Activated effector memory CD4-positive, alpha-beta T cell treated with Interleukin-2 at 50 U/mL for 16 hours (primary cell): ENCODE measurements around the gene STC2.
A peak's percentile ranks its signal among the peaks of the same experiment; 100 is the strongest.
"Not testable (repeated sequence)": the region's sequence is repeated elsewhere in the genome, so short reads cannot be mapped to it uniquely, and the experiment has no call there.

Experiments
- DNase-seq: peaks from one replicate; pipeline ENCODE4 v3.0.0-alpha.2; 2020

The STC2 gene

DNA sequence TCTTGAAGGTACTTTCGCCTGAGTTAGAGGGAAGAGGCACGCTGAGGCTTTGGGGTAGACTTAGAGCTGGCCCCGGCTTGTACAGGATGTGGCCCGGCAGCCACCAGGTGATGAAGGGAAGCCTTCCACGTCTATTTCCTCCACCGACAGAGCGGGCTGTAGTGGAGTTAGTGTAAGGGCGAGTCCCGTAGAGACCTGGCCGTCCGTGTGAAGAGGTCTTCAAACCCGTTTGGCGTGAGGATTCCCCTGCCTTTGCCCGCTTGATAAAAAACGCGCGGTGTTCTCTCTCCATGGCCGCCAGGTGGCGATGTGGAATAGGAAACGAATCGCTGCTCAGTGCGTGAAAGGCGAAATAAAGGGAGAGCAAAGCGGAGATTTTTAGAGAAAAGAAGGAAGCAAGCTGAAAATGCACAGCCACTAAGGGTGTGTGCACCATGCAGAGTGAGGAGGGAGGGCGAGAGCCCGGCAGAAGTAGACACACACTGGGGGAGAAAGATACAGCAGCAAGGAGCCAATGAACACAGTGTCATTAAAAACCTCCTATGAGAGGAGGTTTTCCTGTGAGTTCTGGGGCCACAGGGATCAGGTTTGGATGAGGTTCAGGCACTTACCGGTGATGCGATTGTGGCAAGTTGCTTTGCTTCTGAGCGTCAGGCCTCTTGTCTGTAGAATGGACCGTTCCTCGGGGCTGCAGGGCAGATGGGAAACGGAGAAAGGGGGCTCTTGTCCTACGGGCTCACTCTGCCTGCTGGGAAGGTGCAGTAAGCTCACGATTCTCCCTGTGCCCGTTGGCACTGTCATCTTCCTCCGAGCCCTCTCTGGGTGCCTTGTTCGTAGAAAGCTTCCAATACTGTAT lies 34.2 kb downstream of the STC2 start:
- DNase-seq: peak; percentile 31

DNA sequence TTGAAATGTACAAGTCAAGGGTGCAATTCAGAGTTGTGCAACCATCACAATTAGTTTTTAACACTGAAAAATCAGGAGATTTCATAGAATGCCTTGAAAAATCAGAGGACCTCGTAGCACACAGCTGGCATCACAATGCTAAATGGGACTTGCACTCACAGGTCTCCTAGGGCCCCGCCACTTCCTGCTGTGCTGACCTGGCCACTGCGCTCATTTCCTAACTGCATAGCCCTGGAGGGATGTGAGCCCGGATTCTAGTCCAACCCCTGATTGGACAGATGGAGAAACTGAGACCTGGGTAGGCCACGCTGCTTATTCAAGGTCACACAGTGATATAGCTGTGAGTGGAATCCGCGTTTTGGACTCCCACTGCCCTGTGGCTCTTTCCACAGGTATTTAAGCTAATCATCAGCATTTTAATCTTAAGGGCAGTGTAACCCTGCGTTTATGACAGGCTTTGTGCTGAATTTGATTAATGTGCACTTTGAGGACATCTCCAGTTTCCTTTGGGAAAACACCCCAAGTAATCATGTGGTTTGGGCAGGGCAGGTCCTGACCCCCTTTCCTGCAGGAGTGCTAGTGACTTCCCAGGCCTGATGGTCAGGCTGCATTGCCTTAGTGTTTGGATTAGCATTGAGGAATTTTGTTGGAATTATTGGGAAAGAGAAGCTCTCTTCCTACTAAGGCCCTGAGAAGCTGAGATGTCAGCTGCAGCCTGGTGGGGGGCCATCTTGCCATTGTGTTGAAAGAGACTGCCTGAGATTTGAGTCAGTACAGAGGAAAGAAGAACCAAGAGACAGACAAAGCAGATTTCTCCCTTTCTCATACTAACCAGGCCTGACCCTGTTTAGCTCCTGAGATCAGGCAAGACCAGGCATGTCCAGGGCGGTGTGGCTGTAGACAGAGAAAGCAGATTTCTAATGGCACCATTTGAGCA lies 36.2 kb downstream of the STC2 start:
- DNase-seq: no peak

DNA sequence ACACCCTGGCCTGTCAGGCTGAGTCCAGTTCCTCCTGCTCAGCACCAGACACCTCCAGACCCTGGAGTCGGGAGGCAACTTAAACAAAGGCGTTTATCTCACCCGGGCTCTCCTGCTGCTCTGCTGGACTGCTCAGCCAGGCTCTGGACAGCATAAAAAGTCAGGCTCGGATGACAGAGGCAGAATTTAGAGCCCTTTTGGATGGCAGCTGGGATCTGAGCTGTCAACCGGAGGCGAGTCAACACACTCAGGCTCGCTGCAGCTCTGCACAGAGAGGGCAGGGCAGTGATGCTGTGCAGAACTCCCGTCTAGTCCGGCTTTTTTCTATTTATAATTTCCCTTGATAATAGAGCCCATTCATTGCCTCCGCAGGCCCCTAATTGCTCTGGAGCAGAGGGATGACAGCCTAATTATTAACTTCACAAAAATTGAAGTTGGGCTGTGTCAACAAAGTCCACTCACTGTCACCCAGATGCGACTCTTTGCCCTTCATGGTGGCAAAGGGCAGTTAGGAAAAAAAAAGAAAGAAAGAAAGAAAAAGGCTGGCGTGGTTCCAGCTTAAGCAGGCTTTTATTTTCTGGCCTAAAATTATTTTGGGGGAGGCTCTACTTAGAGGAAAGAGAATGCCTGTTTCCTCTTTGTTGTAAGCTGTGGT lies 37.6 kb downstream of the STC2 start:
- DNase-seq: no peak

DNA sequence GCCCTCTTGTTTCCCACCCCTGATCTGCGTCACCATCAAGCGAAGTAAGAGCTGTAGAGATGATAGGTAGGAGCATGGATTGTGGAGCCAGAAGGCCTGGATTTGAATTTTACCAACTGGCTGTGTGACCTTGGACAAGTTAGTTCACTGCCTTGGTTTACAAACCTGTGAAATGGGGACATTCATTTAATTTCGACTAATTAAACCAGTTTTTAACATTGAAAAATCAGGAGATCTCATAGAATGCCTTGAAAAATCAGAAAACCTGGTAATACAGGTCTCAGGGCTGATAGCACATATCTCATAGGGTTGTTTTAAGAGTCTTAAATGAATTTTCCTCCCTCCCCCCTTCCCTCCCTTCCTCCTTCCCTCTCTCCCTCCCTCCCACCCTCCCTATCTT lies 38.8 kb downstream of the STC2 start:
- no peak for DNase-seq

DNA sequence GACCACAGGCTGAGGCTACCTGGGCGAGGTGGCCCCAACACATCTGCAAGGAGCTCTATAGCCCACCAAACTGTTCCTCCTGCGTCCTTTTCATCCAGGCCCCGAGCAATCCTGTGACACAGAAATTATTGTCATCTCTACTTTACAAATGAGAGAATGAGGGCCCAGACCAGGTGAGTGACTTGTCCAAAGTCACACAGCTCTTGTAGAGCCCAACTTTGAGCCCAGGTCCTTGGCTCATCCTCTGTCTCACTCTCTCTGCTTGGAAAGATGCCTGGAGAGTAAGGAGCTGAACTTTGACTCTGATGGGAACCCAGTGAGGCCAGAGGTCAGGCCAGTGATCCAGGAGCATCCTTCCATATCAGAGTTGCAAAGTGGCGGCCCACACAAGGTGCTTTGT lies 39.6 kb downstream of the STC2 start:
- no peak for DNase-seq

DNA sequence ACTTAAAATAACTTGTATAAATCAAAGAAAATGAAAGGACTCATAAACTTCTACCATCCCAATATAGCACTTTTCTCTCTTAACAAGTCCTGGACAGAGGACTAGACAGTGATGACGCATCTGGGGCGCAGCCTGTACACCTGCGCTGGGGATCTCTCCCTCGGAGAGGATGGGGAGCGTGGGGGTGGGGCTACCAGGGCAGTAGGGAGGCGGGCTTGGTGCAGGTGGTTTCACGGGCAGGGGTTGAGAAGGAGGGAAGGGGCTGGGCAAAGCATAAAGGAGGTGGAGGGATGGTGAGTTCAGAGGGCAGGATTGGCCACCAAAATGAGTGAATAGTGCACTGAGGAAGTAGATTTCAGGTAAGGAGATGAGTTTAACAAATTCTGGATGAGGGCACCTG lies 41.1 kb downstream of the STC2 start:
- DNase-seq: no peak

DNA sequence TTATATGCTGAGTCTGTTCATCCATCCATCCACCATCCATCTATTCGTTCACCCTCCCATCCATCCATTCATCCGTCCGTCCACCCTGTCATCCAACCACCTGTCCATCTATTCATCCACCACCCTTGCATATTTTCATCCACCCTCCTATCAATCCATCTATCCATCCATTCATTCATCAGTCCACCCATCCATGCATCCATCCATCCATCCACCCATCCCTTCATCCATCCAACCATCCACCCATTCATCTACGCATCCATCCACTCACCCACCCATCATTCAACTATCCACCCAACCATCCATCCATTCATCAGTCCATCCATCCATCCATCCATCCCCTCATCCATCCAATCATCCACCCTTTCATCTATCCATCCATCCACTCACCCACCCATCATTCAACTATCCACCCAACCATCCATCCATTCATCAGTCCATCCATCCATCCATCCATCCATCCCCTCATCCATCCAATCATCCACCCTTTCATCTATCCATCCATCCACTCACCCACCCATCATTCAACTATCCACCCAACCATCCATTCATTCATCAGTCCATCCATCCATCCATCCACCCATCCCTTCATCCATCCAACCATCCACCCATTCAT lies 43.8 kb downstream of the STC2 start:
- not testable (repeated sequence) for DNase-seq

DNA sequence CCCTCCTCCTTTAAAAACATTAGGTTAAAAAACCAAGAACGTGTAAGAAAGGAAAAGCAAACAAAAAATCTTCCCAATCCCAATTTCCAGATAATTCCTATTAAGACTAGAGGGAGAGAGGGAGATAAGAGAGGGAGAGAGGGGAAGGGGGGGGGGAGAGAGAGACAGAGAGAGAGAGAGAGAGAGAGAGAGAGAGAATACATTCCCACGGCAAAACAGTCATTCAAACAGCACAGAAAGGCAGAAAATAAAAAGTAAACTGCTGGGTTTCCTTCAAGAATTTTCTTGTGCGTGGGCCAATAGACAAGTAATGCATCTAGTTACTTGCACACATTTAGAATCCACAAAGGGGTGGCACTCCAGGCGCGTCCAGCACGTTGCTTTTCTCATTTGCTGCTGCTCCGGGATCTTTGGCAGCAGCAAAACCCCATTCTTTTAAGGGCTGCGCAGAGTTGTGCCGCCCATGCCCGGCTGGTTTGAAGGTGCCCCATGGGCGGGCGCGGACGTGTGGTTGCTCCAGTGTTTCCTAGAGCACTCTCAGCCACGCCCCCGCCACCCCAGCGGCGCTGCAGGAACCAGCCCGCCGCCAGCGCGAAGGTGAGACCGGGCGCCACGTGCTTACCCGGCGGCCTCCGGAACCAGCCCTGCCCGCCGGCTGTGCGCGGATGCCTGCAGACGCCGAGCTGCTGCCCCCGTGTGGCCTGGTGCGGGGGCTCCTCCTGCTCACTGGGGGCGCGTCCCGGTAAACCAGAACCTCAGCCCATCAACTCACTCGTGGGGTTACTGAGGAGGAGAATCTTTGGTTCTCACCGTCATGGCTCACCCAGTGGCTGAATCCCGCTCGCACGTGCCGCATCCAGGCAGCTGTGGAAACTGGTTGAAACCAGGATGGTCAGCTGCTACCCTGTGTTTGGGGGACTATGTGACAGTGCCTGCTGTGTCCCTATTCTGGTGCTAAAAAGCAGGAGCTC lies 44.6 kb downstream of the STC2 start:
- peak; percentile 26 for DNase-seq

DNA sequence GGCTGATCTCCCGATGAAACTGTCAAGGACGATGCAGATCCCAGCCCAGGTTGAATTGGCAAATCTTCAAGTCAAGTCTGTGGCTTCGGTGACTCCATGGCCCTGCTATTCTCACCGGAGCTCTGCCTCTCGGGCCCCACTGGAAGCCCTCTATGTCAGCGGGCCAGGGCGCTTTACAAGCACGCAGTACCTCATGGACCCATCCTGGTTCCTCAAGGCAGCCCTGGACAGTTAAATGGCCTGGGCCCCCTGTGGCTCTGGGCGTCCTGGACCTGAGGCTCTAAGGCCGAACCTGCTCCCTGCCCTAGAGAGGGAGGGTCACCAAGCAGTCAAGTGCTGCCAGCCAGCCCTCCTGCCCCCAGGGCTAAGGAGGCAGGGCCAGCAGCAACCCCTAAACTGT lies 45.3 kb downstream of the STC2 start:
- DNase-seq: no peak

DNA sequence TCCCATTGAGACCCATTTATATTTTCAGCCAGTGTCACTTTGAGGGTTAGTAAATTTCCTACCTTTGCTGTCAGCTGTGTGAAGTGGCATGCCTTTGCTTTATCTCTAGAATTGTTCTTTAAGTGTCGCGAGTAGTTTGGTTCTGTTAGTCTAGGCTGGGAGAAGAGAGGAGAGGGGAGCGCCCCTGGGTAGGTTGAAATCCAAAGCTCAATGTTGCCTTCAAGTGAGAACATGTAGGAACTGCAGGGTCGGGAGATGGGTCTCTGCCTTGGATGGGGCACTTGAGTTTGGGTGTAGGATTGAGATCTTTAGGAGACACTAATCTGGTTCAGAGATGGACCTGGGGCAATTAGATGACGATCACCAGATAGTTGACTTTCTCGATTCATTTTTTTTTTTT lies 46.3 kb downstream of the STC2 start:
- no peak for DNase-seq

DNA sequence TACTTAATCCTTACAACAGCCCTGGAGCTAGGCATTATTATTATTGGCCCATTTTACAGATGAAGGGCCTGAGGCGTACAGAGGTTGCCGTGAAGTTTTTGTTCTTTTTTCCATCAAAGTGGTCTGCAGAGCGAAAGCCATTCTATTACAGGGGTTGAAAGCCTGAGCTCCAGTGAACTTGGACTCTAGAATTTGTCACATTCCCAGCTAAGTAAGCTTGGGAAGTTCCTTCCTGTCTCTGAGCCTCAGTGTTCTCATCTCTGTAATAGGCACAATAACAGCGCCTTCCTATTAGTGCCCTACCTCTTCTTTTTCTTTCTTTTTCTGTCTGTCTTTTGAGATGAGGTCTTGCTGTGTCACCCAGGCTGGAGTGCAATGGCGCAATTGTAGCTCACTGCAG lies 49.0 kb downstream of the STC2 start:
- no peak for DNase-seq

DNA sequence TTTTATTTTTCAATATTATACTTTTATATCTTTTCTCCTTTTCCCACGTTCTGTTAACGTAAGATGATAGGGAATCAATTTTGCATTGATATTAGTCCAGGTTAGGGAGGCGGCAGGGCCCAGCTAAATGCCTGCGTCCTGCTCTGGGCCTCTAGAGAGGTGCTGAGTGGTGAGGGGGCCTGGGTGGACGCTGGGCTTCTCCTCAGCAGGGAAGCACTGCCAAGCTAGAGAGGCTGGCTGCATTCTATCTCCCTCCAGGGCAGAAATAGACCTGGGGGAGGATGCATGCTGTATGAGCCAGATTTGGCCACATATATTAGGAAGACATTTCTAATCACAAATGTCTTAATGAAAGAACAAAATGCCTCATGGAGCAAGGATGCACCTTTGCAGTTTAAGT lies 49.6 kb downstream of the STC2 start:
- DNase-seq: no peak

DNA sequence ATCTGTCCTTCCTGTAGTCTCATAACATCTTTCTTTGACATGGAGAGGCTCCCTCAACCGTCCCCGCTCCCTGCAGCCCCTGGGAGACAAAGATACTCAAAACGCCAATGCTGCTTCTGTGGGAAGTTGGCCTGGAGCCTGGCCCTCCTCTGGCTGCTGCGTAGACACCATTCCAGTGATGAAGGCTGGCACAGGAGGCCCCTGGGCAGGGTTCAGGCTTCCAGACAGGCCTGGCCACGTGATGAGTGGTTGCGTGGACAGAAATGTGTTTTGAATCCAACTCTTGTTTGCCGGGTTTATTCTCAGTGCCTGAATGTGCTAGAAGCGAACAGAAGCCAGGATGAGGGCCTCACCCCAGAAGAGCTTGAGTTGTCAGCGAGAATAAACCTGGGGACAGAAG lies 50.0 kb downstream of the STC2 start:
- DNase-seq: no peak

DNA sequence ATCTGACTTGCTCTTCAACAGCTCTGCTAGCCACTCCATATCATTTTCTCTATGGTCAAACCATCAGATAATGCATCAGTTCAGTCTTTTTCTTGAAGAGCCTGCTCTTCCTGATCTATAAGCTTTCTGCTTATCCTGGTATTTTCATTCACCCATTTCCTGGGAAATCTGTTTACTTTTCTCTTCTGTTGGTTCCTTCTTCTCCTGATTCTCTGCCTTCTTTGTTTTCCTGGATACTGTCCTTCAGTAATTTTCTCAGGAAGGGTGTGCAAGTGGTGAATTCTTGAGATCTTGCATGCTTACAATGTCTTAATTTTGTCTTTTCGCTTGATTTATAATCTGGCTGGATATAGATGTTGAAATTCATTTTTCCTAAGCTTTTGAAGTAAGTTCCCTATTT lies 53.4 kb downstream of the STC2 start:
- DNase-seq: no peak

DNA sequence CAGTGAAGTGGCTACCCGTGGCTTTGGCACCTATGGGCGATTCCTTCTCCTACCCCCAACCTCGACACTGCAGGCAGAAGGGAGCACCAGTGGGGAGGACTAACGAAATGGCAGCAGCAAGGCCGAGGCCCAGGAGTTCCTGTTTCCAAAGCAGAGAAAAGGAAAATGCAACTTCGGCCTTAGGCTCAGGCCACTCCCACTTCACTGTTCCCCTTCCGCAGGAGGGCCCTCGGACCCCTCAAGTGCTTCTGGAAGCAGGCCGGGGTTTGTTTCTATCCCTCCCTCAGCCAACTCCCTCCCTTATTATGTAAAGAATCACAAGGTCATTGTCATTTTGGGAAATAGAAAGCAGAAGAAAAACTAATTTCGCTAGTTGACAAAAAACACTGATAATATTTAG lies 56.8 kb downstream of the STC2 start:
- DNase-seq: no peak

DNA sequence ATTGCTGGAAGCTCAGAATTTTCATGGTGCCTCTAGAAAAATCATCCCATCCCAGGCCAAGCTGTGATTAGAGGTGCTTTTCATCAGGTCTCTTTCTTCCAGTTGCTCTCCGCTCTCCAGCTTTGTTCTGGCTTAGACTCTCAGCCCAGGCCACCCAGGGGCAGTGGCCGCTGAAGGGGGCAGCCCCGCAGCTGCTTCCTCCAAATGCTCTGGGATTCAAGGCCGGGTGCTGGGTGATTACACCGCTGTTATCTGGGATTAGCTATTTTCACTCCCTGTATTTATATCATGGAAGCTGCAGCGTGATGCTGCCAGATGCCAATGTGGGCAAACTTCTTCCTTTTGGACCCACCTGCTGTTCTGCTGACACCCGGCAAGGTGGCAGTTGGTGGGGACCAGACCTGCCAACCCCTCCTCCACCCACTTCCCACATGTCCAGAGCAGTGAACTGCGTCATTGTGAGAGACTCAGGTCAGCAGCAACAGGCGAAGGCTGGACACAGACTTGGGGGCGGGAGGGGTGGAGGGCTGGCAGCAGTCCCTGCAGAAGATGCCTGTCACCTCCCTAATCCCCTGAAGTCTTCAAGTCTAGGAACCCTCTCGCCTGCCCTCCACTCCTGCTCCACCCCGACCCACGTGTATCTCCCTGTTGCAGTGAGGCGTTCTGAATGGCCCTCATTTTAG lies 59.3 kb downstream of the STC2 start:
- DNase-seq: no peak

DNA sequence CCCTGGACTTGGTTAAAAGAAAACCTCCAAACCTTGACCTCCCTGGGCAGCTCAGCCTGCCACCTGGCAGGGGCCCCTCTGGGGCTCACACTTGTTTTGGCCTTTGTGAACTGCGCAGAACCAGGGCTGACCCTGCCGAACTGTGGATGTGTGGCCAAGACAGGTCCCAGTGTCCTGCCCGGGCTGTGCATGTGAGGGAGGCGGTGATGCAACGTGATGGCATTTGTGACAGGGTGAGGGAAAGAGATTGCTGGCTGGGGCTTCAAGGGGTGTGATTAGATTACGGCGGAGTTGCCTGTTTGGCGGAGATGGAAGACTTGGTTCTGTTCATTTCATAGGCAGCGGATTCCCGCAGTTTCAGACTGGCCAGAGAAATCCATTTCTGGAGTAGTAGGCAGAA lies 62.8 kb downstream of the STC2 start:
- DNase-seq: no peak
